K562 (cell line): Measurements from ENCODE around the gene KRT8. TPM values are rescaled to one million over a fixed set of nuclear protein-coding genes. Genes with fewer than 3 reads are reported as not detected.

ENCODE experiments used
- CHD7 ChIP-seq: fragments of 200-600 bp; sonication (generic); IDR thresholded peaks from one replicate; pipeline ENCODE4 v1.6.1; 2012; ENCODE audit warnings: mild to moderate bottlenecking, low read depth, low read length, inconsistent platforms
- ETS1 ChIP-seq: conservative IDR thresholded peaks from 2 replicates; pipeline ENCODE4 v1.6.1; 2011; ENCODE audit warnings: low read depth, mild to moderate bottlenecking, low read length; ENCODE audit not compliant: control insufficient read depth
- ZFP1 ChIP-seq: fragments of 450-650 bp; formaldehyde crosslinking; IDR thresholded peaks from 2 replicates; pipeline ENCODE4 v1.4.0; 2020; ENCODE audit warnings: mild to moderate bottlenecking, mixed read lengths
- ZNF239 ChIP-seq: fragments of 250-450 bp; sonication (Bioruptor Pico); IDR thresholded peaks from 2 replicates; pipeline ENCODE4 v1.4.0; 2020; ENCODE audit warnings: mild to moderate bottlenecking
- ZNF512 ChIP-seq: IDR thresholded peaks from 2 replicates; pipeline ENCODE4 v1.6.1; 2016; ENCODE audit warnings: missing genetic modification characterization, missing compliant biosample characterization
- ZNF609 ChIP-seq: sonication (generic); formaldehyde crosslinking; IDR thresholded peaks from 2 replicates; pipeline ENCODE4 v1.8.1; 2023; ENCODE audit warnings: missing genetic modification reagents, mild to moderate bottlenecking, borderline replicate concordance
- ZNF717 ChIP-seq: fragments of 250-450 bp; sonication (Bioruptor Pico); IDR thresholded peaks from 2 replicates; pipeline ENCODE4 v1.5.0; 2021
- polyA plus RNA-seq, 8 experiments: library from polyadenylated mRNA; depleted of rRNA in 4 of 8; stranded (reverse) in 5 of 8; unstranded in 3 of 8; fragments of >200 nt; fragmentation: Nextera tagmentation in 2 of 8; fragmentation: Illumina TruSeq in 1 of 8; extraction: Ambion mirVana in 2 of 8; extraction: Trizol in 1 of 8; gene quantifications; 2 replicates each; pipeline versions ENCODE4 v1.2.1 to v1.2.3, GENCODE V29; 2011 to 2014; ENCODE audit warnings: inconsistent platforms in 1 of 8, missing spikeins in 1 of 8
- total RNA-seq, 7 experiments: library from RNA; depleted of rRNA in 6 of 7; stranded (reverse); fragments of >200 nt in 6 of 7; fragmentation: Illumina TruSeq in 2 of 7; extraction: Trizol in 2 of 7; gene quantifications; 2 replicates each; pipeline versions ENCODE4 v1.2.1 to v1.2.3, GENCODE V29; 2011 to 2021; ENCODE audit warnings: low replicate concordance in 1 of 7

Gene KRT8
- total and polyA plus RNA-seq, 9 of the 15 experiments (the other 6 are each of a cell fraction or from before 2014, with no cell fraction given) = 41.5 to 661 (median 260) TPM

GRCh38 chr12:52952076-52952801, 47.4 kb upstream of the KRT8 start (continued):
- TF ChIP-seq CHD7 (no peak), ZFP1 (CRISPR knock-in tag) (no peak), ZNF512 (tag) (no peak), ZNF239 (no peak), ZNF609 (CRISPR knock-in tag) (no peak), ZNF717 (CRISPR knock-in tag) (no peak), ETS1 (no peak)
